ENCODE measurements around the gene CARD18.
"Not testable (repeated sequence)": the region's sequence is repeated elsewhere in the genome, so short reads cannot be mapped to it uniquely, and the experiment has no call there.

CARD18 gene

GRCh38 chr11:105132716-105133511, 6.7 kb downstream of the CARD18 start:
- no peak for DNase-seq (ENCODE audit: low read depth, low spot score)

- no peak for DNase-seq (ENCODE audit: low read depth, low spot score)
These were observed 9.3 kb downstream of the CARD18 start for GRCh38 chr11:105130189-105130813.

- no peak for DNase-seq (ENCODE audit: low read depth, low spot score)
These were observed 14.8 kb downstream of the CARD18 start for GRCh38 chr11:105124756-105125155.

GRCh38 chr11:105111145-105111944, 28.2 kb downstream of the CARD18 start:
- no peak for DNase-seq (ENCODE audit: low read depth, low spot score)

- no peak for DNase-seq (ENCODE audit: low read depth, low spot score)
These were observed 28.9 kb downstream of the CARD18 start for GRCh38 chr11:105110688-105111030.

- no peak for DNase-seq (ENCODE audit: low read depth, low spot score)
These were observed 29.5 kb downstream of the CARD18 start for GRCh38 chr11:105109855-105110687.

GRCh38 chr11:105109321-105109720, 30.2 kb downstream of the CARD18 start:
- DNase-seq (ENCODE audit: low read depth, low spot score), result no peak

- DNase-seq (ENCODE audit: low read depth, low spot score), result no peak
These were observed 31.3 kb downstream of the CARD18 start for GRCh38 chr11:105108247-105108646.

- DNase-seq (ENCODE audit: low read depth, low spot score), result not testable (repeated sequence)
These were observed 32.2 kb downstream of the CARD18 start for GRCh38 chr11:105107226-105107825.

- no peak for DNase-seq (ENCODE audit: low read depth, low spot score)
These were observed 33.4 kb downstream of the CARD18 start for GRCh38 chr11:105106140-105106539.

GRCh38 chr11:105104292-105104691, 35.3 kb downstream of the CARD18 start:
- no peak for DNase-seq (ENCODE audit: low read depth, low spot score)

- no peak for DNase-seq (ENCODE audit: low read depth, low spot score)
These were observed 36.2 kb downstream of the CARD18 start for GRCh38 chr11:105103336-105103735.

- DNase-seq (ENCODE audit: low read depth, low spot score), result not testable (repeated sequence)
These were observed 37.4 kb downstream of the CARD18 start for GRCh38 chr11:105102079-105102581.

- DNase-seq (ENCODE audit: low read depth, low spot score), result no peak
These were observed 38.5 kb downstream of the CARD18 start for GRCh38 chr11:105100981-105101630.

GRCh38 chr11:105100206-105100605, 39.4 kb downstream of the CARD18 start:
- DNase-seq (ENCODE audit: low read depth, low spot score), result no peak

GRCh38 chr11:105099594-105099993, 40.0 kb downstream of the CARD18 start:
- not testable (repeated sequence) for DNase-seq (ENCODE audit: low read depth, low spot score)

- DNase-seq (ENCODE audit: low read depth, low spot score), result no peak
These were observed 47.0 kb downstream of the CARD18 start for GRCh38 chr11:105092256-105093239.
